Left lung (tissue), 10 donors: Measurements from ENCODE around the gene TUBGCP2. TPM values are rescaled to one million over a fixed set of nuclear protein-coding genes. Genes with fewer than 3 reads are reported as not detected.

ENCODE experiments used
- ATAC-seq: fragments of 200-7000 bp; cut with Tn5 transposase; one replicate; pipeline ENCODE4 v1.9.1; 2020; ENCODE audit warnings: moderate library complexity
- DNase-seq, 4 donors: peaks; one replicate each; pipeline ENCODE4 v3.0.0-alpha.2; 2013 to 2020
- H3K27ac ChIP-seq, 2 donors: fragments of 200-600 bp; sonication (generic) in 1 of 2; one replicate each; pipeline versions ENCODE4 v1.5.0 to v1.8.0; 2020 to 2021
- H3K27me3 ChIP-seq, 2 donors: fragments of 200-600 bp; sonication (generic) in 1 of 2; one replicate each; pipeline versions ENCODE4 v1.5.0 to v1.8.0; 2020 to 2021
- H3K36me3 ChIP-seq, 2 donors: fragments of 200-600 bp; sonication (generic) in 1 of 2; one replicate each; pipeline versions ENCODE4 v1.5.0 to v1.8.0; 2020 to 2021
- H3K4me1 ChIP-seq, 2 donors: fragments of 200-600 bp; one replicate each; pipeline ENCODE4 v1.8.0; 2021
- H3K4me3 ChIP-seq, 2 donors: fragments of 200-600 bp; sonication (generic) in 1 of 2; one replicate each; pipeline versions ENCODE4 v1.5.0 to v1.8.0; 2020 to 2021; ENCODE audit warnings: mild to moderate bottlenecking in 1 of 2
- H3K9me3 ChIP-seq, 2 donors: fragments of 200-600 bp; sonication (generic) in 1 of 2; one replicate each; pipeline versions ENCODE4 v1.5.0 to v1.8.0; 2020 to 2021
- CTCF ChIP-seq, 2 donors: fragments of 200-600 bp; sonication (generic) in 1 of 2; IDR thresholded peaks; one replicate each; pipeline versions ENCODE4 v1.5.0 to v1.8.0; 2021; ENCODE audit warnings: antibody characterized with exemption in 2 of 2
- intact Hi-C, 2 donors: fragments of 100-400 bp; cut with DNase I; formaldehyde crosslinking; loops; one replicate each; pipeline versions ENCODE4 v1.11.2 to v1.14.2; 2022
- polyA plus RNA-seq, 6 donors: library from polyadenylated mRNA; unstranded; fragments of 120-200 nt; gene quantifications; one replicate each; pipeline ENCODE4 v1.2.1, GENCODE V29; 2013; ENCODE audit not compliant: insufficient read length in 6 of 6
- total RNA-seq, 2 donors: library from RNA; stranded (reverse); fragmentation: NEBNext Ultra II Directional; extraction: Animal tissue kit (Norgen Biotek cat#: 25700); gene quantifications; one replicate each; pipeline ENCODE4 v1.2.1, GENCODE V29; 2021
- donor health status: DM: no; HTN: yes; CAD: no.
- donor health status: DM: no; HTN: no; CAD: no.

Gene TUBGCP2
- total and polyA plus RNA-seq, 8 donors, result 44.2 to 62.3 (median 52.1) TPM

- no peaks in the 10 kb centered on the region for H3K36me3 ChIP-seq
- H3K4me1 ChIP-seq, result peaks cover 22 to 29% of the 10 kb centered on the region in 2 donors
- no peak for DNase-seq
- ATAC-seq, result no peak
- intact Hi-C loops, result no loop called here
- H3K27ac ChIP-seq, result no peak overlapping the region
- no peaks in the 10 kb centered on the region for H3K9me3 ChIP-seq
- no peak for TF ChIP-seq CTCF (IDR thresholded peaks at IDR 0.05)
- no peak overlapping the region for H3K4me3 ChIP-seq
- H3K27me3 ChIP-seq, result peaks cover 0 to 25% of the 10 kb centered on the region in 2 donors
These were observed 54.1 kb downstream of the TUBGCP2 start for GRCh38 chr10:133254421-133255120.

- Histone ChIP-seq H3K27ac (no peak overlapping the region), H3K4me3 (no peak overlapping the region), H3K36me3 (no peaks in the 10 kb centered on the region), H3K4me1 (peaks cover 12 to 18% of the 10 kb centered on the region in 2 donors), H3K27me3 (peaks cover 0 to 36% of the 10 kb centered on the region in 2 donors), H3K9me3 (no peaks in the 10 kb centered on the region)
- no peak for TF ChIP-seq CTCF (IDR thresholded peaks at IDR 0.05)
- intact Hi-C loops, result no loop called here
- DNase-seq (no peak), ATAC-seq (no peak)
These were observed 55.2 kb downstream of the TUBGCP2 start for GRCh38 chr10:133253361-133253955.

GRCh38 chr10:133252223-133252552 is 56.5 kb downstream of the TUBGCP2 start:
- Histone ChIP-seq H3K36me3 (no peaks in the 10 kb centered on the region), H3K4me1 (peaks cover 2 to 5% of the 10 kb centered on the region in 2 donors), H3K9me3 (no peaks in the 10 kb centered on the region), H3K4me3 (no peak overlapping the region), H3K27me3 (peaks cover 0 to 49% of the 10 kb centered on the region in 2 donors), H3K27ac (no peak overlapping the region)
- intact Hi-C loops, result no loop called here
- ATAC-seq, result no peak
- no peak for DNase-seq
- no peak for TF ChIP-seq CTCF (IDR thresholded peaks at IDR 0.05)

GRCh38 chr10:133251388-133252222 is 57.1 kb downstream of the TUBGCP2 start:
- ATAC-seq (no peak), DNase-seq (no peak)
- Histone ChIP-seq H3K27me3 (peaks cover 0 to 55% of the 10 kb centered on the region in 2 donors), H3K4me1 (no peaks in the 10 kb centered on the region), H3K27ac (no peak overlapping the region), H3K4me3 (no peak overlapping the region), H3K9me3 (no peaks in the 10 kb centered on the region), H3K36me3 (no peaks in the 10 kb centered on the region)
- TF ChIP-seq CTCF (IDR thresholded peaks at IDR 0.05), result no peak
- intact Hi-C loops, result no loop called here
